Glutamatergic neuron (in vitro differentiated cells): Measurements from ENCODE around the gene CCDC182. TPM values are rescaled to one million over a fixed set of nuclear protein-coding genes. Genes with fewer than 3 reads are reported as not detected.

ENCODE experiments used
- DNase-seq: peaks from one replicate; pipeline ENCODE4 v3.0.0; 2022
- H3K27ac Mint-ChIP-seq: one replicate; pipeline ENCODE4 v1.8.0; 2020; ENCODE audit warnings: mild to moderate bottlenecking, mixed read lengths, inconsistent platforms; ENCODE audit not compliant: unreplicated experiment
- H3K27me3 Mint-ChIP-seq: one replicate; pipeline ENCODE4 v1.8.0; 2020; ENCODE audit warnings: mild to moderate bottlenecking, moderate library complexity, mixed read lengths, inconsistent platforms; ENCODE audit not compliant: unreplicated experiment
- H3K36me3 Mint-ChIP-seq: one replicate; pipeline ENCODE4 v1.8.0; 2020; ENCODE audit warnings: mild to moderate bottlenecking, mixed read lengths, inconsistent platforms; ENCODE audit not compliant: unreplicated experiment
- H3K4me1 Mint-ChIP-seq: one replicate; pipeline ENCODE4 v1.8.0; 2020; ENCODE audit warnings: mild to moderate bottlenecking, low read depth, mixed read lengths, inconsistent platforms; ENCODE audit not compliant: unreplicated experiment
- H3K4me3 Mint-ChIP-seq: one replicate; pipeline ENCODE4 v1.8.0; 2020; ENCODE audit warnings: mild to moderate bottlenecking, mixed read lengths, inconsistent platforms; ENCODE audit not compliant: unreplicated experiment
- H3K9me3 Mint-ChIP-seq: one replicate; pipeline ENCODE4 v1.8.0; 2020; ENCODE audit warnings: mild to moderate bottlenecking, moderate library complexity, mixed read lengths, inconsistent platforms; ENCODE audit not compliant: unreplicated experiment
- CTCF ChIP-seq: fragments of 200-600 bp; sonication (generic); IDR thresholded peaks from one replicate; pipeline ENCODE4 v1.5.0; 2021; ENCODE audit not compliant: partially characterized antibody, unreplicated experiment
- total RNA-seq: library from RNA; stranded (reverse); fragmentation: NEBNext Ultra II Directional; extraction: Animal tissue kit (Norgen Biotek cat#: 25700); gene quantifications from one replicate; pipeline ENCODE4 v1.2.1, GENCODE V29; 2021; ENCODE audit not compliant: unreplicated experiment

The CCDC182 gene
- total RNA-seq, 1 donor from 2014 or later, result not detected

- no peak overlapping the region for H3K27ac Mint-ChIP-seq
- TF ChIP-seq CTCF, result no peak
- peaks cover 25% of the 10 kb centered on the region for H3K36me3 Mint-ChIP-seq
- no peak overlapping the region for H3K4me3 Mint-ChIP-seq
- no peaks in the 10 kb centered on the region for H3K27me3 Mint-ChIP-seq
- H3K4me1 Mint-ChIP-seq, result peaks cover 6% of the 10 kb centered on the region
- peaks cover 4% of the 10 kb centered on the region for H3K9me3 Mint-ChIP-seq
- no peak for DNase-seq
Observed at GRCh38 chr17:57697197-57697596, 47.9 kb downstream of the CCDC182 start.

GRCh38 chr17:57696050-57696449 is 49.0 kb downstream of the CCDC182 start:
- H3K27ac Mint-ChIP-seq, result no peak overlapping the region
- H3K36me3 Mint-ChIP-seq, result peaks cover 25% of the 10 kb centered on the region
- peaks cover 4% of the 10 kb centered on the region for H3K9me3 Mint-ChIP-seq
- DNase-seq, result no peak
- H3K27me3 Mint-ChIP-seq, result no peaks in the 10 kb centered on the region
- TF ChIP-seq CTCF, result no peak
- H3K4me1 Mint-ChIP-seq, result peaks cover 6% of the 10 kb centered on the region
- H3K4me3 Mint-ChIP-seq, result no peak overlapping the region

Other genes with a start within 250 kb of the CCDC182 start
- 50.0 TPM for gene MRPS23, start 104.7 kb upstream of the CCDC182 start, total RNA-seq
- 22.9 TPM for gene CUEDC1, start 210.1 kb upstream of the CCDC182 start, total RNA-seq
- gene VEZF1, start 243.0 kb upstream of the CCDC182 start, total RNA-seq, result 88.3 TPM